Pulmonary artery endothelial cell (primary cell): Measurements from ENCODE around the gene LPCAT2. TPM values are rescaled to one million over a fixed set of nuclear protein-coding genes. Genes with fewer than 3 reads are reported as not detected.

Experiments used
- DNase-seq: peaks from one replicate; pipeline ENCODE4 v3.0.0-alpha.2; 2011; ENCODE audit warnings: low read depth, low spot score
- total RNA-seq: library from RNA; depleted of rRNA; stranded (reverse); fragments of >200 nt; gene quantifications from 2 replicates; pipeline ENCODE4 v1.2.3, GENCODE V29; 2014

LPCAT2 gene
- total RNA-seq, 1 donor from 2014 or later = 22.9 TPM

DNA sequence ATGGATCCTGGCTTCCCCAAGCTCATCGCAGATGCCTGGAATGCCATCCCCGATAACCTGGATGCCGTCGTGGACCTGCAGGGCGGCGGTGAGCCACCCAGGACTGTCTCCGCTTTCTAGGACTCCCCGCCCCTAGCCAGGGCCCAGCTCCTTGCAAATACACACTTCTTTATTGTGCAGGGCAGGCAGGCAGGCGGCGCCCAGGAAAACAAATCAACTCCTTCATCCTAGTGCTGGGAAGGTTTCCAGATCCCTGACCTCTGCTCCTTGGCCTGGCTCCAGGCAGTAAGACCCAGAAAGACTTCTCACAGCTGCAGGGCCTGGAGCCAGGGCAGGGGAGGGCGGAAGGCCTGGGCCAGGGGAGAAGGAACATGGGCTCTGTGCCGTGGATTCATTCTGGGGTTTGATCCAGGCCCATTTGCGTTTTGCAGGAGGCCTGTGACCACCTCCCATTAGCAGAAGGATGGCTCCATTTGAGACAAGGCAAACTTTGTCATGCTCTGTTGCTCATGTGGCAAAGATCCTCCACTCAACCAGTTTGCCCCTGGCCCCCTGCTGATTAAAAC lies 6.0 kb upstream of the LPCAT2 start:
- no peak for DNase-seq

GRCh38 chr16:55503726-55504550 lies 4.9 kb upstream of the LPCAT2 start:
- no peak for DNase-seq

GRCh38 chr16:55505333-55506015 lies 3.4 kb upstream of the LPCAT2 start:
- DNase-seq = no peak

DNA sequence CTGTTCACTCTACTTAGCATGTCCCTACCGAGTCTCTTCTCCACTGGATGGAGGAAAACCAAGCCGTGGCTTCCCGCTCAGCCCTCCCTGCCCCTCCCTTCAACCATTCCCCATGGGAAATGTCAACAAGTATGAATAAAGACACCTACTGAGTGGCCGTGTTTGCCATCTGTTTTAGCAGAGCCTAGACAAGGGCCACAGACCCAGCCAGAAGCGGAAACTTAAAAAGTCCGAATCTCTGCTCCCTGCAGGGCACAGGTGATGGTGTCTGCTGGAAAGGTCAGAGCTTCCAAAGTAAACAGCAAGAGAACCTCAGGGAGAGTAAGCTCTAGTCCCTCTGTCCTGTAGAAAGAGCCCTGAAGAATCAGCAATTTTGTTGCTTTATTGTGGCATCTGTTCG lies 2.8 kb upstream of the LPCAT2 start:
- no peak for DNase-seq

- no peak for DNase-seq
These were observed 2.2 kb upstream of the LPCAT2 start for GRCh38 chr16:55506708-55507107.

- no peak for DNase-seq
These were observed 476 bp upstream of the LPCAT2 start for GRCh38 chr16:55508271-55508921.

GRCh38 chr16:55510185-55510805 lies 1.4 kb downstream of the LPCAT2 start:
- no peak for DNase-seq

GRCh38 chr16:55512941-55513340 lies 4.1 kb downstream of the LPCAT2 start:
- no peak for DNase-seq

- no peak for DNase-seq
These were observed 4.7 kb downstream of the LPCAT2 start for GRCh38 chr16:55513616-55514015.

- DNase-seq = no peak
These were observed 6.2 kb downstream of the LPCAT2 start for GRCh38 chr16:55515111-55515510.

DNA sequence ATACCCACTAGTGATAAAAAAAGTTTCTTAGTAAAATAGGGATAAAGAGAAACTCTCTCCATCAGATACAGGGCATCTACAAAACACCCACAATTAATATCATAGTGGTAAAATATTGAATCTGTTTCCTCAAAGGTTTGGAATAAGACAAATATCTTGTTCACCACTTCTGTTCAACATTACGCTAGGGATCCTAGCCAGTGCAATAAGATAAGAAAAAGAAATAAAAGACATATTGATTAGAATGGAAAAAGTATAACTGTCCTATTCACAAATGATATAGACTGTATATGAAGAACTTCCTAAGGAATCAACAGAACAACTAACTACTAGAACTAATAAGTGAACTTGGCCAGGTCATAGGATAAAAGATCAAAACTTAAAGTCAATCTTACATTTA lies 12.9 kb downstream of the LPCAT2 start:
- no peak for DNase-seq

DNA sequence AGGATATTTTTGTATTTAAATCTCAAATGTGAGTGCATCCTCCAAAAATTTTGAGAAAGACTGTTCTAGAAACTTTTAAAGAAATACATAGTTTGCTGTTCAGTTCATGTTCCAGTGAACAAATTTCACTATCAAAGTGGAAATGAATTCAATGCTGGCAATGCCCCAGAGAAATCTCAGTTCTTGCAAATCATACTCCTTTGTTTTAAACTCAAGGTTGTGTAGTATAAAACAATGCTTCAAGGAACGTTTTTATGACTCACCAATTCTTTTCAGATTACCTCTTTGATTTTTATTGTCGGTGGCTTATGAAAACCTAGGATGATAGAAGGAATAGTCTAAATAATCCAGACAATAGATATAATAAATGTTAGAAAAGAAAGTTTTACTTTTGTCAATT lies 17.6 kb downstream of the LPCAT2 start:
- peak; percentile 65 for DNase-seq

GRCh38 chr16:55527885-55528284 lies 19.0 kb downstream of the LPCAT2 start:
- no peak for DNase-seq

- DNase-seq = no peak
These were observed 20.1 kb downstream of the LPCAT2 start for GRCh38 chr16:55529018-55529417.

- no peak for DNase-seq
These were observed 21.5 kb downstream of the LPCAT2 start for GRCh38 chr16:55530316-55530856.

DNA sequence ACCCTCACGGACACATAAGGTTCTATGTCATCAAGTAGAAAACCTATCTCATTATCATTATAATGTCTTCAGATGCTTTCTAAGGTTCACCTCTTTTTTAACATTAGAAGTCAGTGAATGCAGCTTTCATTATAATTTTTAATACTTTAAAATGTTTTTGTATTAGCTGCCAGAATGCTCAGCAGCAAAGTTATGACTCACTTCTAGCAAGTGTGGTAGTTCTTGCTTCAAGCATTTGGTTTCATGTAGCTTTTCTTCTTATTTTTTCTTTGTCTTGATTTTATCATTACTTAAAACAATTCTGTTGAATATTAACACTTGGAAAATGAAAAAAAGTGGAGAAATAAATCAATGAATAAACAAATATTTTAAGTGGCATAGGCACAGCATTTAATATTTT lies 23.4 kb downstream of the LPCAT2 start:
- no peak for DNase-seq

- no peak for DNase-seq
These were observed 25.9 kb downstream of the LPCAT2 start for GRCh38 chr16:55534756-55535155.

DNA sequence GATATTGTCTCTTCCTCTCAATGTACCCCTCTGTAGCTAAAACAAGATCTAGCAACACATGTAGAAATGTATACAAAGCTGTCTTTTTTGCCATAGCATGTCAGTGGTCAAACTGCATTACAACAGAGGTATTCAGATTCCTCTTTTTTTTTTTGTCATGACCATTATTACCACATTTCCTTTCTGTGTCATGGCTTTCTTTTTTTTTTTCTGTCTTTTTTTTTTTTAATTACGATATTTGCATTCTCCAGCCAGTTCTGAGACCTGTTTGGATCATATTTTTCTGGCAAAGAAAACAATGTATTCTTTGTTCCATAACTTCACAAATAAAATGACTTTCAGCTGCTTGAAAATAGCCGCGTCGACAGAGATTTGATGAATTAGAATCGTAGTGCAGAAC lies 30.2 kb downstream of the LPCAT2 start:
- DNase-seq = no peak

DNA sequence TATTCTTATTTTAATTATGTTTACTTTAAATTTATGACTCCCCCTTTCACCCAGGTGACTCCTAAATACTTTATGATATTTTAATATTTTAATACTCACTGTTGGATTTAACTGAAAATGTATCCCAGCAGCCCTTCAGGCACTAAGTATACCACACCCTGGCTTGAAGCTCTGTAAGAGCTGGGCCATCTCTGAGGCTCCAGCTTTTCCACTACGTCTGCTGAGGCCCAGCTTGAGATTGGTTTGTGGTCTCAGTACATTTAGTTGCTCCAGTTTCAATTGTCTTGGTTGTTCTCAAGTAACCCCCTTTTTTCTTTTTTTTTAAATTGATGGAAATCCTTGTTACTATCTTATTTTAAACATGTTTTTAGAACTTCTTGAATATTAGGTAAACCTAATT lies 30.6 kb downstream of the LPCAT2 start:
- no peak for DNase-seq

DNA sequence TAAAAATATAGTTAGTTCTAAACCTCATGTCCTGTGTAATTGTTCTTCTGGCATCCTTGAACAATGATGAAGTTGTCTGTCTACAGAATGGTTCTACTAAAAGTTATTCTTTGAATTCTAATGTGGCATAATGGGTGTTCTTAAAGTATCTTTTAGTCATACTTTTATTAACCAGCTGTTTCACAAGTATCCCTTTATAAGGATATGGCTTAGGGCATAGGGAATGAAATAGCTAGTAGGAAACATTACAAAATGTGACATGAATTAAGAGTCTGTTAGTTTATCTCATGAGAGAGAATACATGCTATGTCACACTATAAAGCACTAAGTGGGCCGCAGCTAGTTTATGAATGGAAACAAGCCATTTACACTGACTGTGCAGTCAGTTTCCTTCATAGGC lies 31.3 kb downstream of the LPCAT2 start:
- no peak for DNase-seq

GRCh38 chr16:55542459-55543082 lies 33.7 kb downstream of the LPCAT2 start:
- no peak for DNase-seq
